ENCODE measurements around the gene GDF9. TPM values are rescaled to one million over a fixed set of nuclear protein-coding genes. Genes with fewer than 3 reads are reported as not detected.

The GDF9 gene
- total RNA-seq, 4 donors from 2014 or later = 0.26 to 0.40 TPM; not detected in 2

DNA sequence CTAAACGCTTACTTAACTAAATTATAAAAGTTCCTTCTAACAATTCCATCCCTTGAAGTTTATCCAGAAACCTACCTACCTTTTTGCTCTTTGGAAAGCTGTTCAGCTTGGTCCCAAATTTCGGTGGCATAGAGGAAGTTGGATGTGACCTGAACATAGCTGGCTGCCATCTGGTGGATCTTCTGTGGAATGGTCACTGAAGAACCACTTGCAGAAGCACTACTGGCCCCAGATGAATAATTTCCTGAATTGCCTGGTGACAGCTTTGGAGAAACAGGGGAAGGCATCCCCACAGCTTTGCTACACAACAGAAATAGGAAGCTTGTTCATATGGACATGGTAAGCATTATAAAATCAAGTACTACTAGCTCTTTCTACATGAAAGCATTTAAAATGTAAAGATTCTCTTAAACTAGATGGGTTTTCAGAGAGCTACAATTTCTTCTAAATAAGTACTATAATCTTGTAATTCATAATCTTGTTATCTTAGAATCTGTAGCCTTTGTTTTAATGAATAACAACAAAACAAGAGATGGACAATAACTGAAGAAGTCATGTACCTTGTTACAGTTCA lies 17.1 kb upstream of the GDF9 start:
- intact Hi-C loops (cut with DNase I) = no loop called here
- 26 to 34% methylated on average over 2 of the region's 2 CpGs for WGBS, 2 donors
- Histone ChIP-seq H3K4me3 (no peak overlapping the region), H3K27ac (no peak overlapping the region), H3K36me3 (peaks cover 25 to 100% (median 42%) of the 10 kb centered on the region in 3 donors), H3K9me3 (no peaks in the 10 kb centered on the region), H3K4me1 (no peaks in the 10 kb centered on the region), H3K27me3 (no peaks in the 10 kb centered on the region)
- TF ChIP-seq, protein P1, sequence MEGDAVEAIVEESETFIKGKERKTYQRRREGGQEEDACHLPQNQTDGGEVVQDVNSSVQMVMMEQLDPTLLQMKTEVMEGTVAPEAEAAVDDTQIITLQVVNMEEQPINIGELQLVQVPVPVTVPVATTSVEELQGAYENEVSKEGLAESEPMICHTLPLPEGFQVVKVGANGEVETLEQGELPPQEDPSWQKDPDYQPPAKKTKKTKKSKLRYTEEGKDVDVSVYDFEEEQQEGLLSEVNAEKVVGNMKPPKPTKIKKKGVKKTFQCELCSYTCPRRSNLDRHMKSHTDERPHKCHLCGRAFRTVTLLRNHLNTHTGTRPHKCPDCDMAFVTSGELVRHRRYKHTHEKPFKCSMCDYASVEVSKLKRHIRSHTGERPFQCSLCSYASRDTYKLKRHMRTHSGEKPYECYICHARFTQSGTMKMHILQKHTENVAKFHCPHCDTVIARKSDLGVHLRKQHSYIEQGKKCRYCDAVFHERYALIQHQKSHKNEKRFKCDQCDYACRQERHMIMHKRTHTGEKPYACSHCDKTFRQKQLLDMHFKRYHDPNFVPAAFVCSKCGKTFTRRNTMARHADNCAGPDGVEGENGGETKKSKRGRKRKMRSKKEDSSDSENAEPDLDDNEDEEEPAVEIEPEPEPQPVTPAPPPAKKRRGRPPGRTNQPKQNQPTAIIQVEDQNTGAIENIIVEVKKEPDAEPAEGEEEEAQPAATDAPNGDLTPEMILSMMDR (IDR thresholded peaks at IDR 0.05) = peak; percentile 45 to 76 (median 63)
- TF ChIP-seq POLR2A (IDR thresholded peaks at IDR 0.05) = no peak
- DNase-seq = no peak

DNA sequence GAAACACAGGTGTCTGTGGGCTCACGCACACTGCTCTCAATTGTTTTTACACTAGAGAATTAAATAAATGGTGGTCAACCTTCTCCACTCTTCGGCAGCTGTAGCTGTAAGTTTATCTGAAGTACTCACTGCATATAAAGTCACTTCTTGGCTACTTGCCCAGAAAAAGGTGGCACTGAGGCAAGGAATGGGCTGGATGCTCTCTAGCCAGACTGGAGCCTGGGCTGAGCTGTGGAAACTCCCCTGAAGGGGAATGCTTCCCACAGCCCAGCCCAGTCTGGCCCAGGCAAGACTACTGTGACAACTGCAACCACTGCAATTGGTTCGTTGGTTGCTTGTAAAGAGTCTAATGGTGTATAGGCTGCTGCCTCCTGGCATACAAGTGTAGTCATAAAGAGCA lies 11.7 kb upstream of the GDF9 start:
- no peak for DNase-seq
- WGBS, 2 donors = 68 to 80% methylated on average over 3 of the region's 3 CpGs
- Histone ChIP-seq H3K4me1 (peaks cover 0 to 8% (median 0%) of the 10 kb centered on the region in 3 donors), H3K9me3 (no peaks in the 10 kb centered on the region), H3K4me3 (no peak overlapping the region), H3K27me3 (no peaks in the 10 kb centered on the region), H3K27ac (no peak overlapping the region), H3K36me3 (peaks cover 6 to 93% (median 14%) of the 10 kb centered on the region in 3 donors)
- intact Hi-C loops (cut with DNase I) = no loop called here
- TF ChIP-seq POLR2A (IDR thresholded peaks at IDR 0.05) = no peak
- TF ChIP-seq, protein P1 (IDR thresholded peaks at IDR 0.05) = no peak

DNA sequence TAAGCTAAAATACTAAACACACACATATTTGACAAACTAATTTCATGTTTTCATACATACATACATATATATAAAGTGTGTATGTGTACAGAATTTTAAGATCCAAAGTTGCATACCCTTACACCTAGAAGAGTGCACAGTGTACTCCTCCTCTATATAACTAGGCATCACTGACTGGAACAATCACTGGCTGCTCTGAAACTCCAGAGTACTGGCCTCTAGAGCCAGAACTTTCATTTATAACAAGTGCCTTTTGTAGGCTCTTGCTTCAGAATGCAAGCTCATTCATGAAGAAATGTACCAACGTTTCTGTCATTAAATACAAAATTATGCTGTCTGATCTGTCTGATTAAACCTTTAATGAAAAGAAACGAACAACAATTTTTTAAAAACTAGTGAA lies 11.2 kb upstream of the GDF9 start:
- WGBS, 2 donors = 75 to 82% methylated on average over 2 of the region's 2 CpGs
- H3K27ac ChIP-seq = no peak overlapping the region
- peaks cover 6 to 92% (median 14%) of the 10 kb centered on the region in 3 donors for H3K36me3 ChIP-seq
- TF ChIP-seq, protein P1 (IDR thresholded peaks at IDR 0.05) = no peak
- TF ChIP-seq POLR2A (IDR thresholded peaks at IDR 0.05) = no peak
- no peak overlapping the region for H3K4me3 ChIP-seq
- peaks cover 0 to 8% (median 0%) of the 10 kb centered on the region in 3 donors for H3K4me1 ChIP-seq
- no peaks in the 10 kb centered on the region for H3K27me3 ChIP-seq
- intact Hi-C loops (cut with DNase I) = no loop called here
- no peak for DNase-seq
- H3K9me3 ChIP-seq = no peaks in the 10 kb centered on the region

GRCh38 chr5:132876020-132876759 lies 9.9 kb upstream of the GDF9 start:
- no peak for TF ChIP-seq POLR2A (IDR thresholded peaks at IDR 0.05)
- TF ChIP-seq, protein P1 (IDR thresholded peaks at IDR 0.05) = no peak
- H3K27ac ChIP-seq = peak overlapping the region in 2 of 4 donors; percentile 16 to 39
- peaks cover 0 to 8% (median 0%) of the 10 kb centered on the region in 3 donors for H3K4me1 ChIP-seq
- no peaks in the 10 kb centered on the region for H3K27me3 ChIP-seq
- no peak for DNase-seq
- H3K9me3 ChIP-seq = no peaks in the 10 kb centered on the region
- peaks cover 0 to 92% (median 6%) of the 10 kb centered on the region in 3 donors for H3K36me3 ChIP-seq
- intact Hi-C loops (cut with DNase I) = no loop called here
- WGBS, 2 donors = 76 to 79% methylated on average over 1 of the region's 1 CpG
- H3K4me3 ChIP-seq = no peak overlapping the region

GRCh38 chr5:132873930-132874271 lies 7.6 kb upstream of the GDF9 start:
- H3K27ac ChIP-seq = no peak overlapping the region
- no peak for DNase-seq
- no peak for TF ChIP-seq POLR2A (IDR thresholded peaks at IDR 0.05)
- TF ChIP-seq, protein P1 (IDR thresholded peaks at IDR 0.05) = no peak
- WGBS, 2 donors = 88 to 93% methylated on average over 3 of the region's 3 CpGs
- no peaks in the 10 kb centered on the region for H3K9me3 ChIP-seq
- H3K36me3 ChIP-seq = peaks cover 0 to 92% (median 10%) of the 10 kb centered on the region in 3 donors
- peaks cover 0 to 8% (median 0%) of the 10 kb centered on the region in 3 donors for H3K4me1 ChIP-seq
- H3K27me3 ChIP-seq = no peaks in the 10 kb centered on the region
- H3K4me3 ChIP-seq = no peak overlapping the region
- intact Hi-C loops (cut with DNase I) = loop anchor here (5.0 kb wide), 1 partner anchor 47 kb away; no protein-coding TSS in a partner anchor
